ENCODE results near the gene TAF1B. TPM values are rescaled to one million over a fixed set of nuclear protein-coding genes. Genes with fewer than 3 reads are reported as not detected.

Gene TAF1B
- total RNA-seq, 1 donor from 2014 or later, result 28.2 TPM

DNA sequence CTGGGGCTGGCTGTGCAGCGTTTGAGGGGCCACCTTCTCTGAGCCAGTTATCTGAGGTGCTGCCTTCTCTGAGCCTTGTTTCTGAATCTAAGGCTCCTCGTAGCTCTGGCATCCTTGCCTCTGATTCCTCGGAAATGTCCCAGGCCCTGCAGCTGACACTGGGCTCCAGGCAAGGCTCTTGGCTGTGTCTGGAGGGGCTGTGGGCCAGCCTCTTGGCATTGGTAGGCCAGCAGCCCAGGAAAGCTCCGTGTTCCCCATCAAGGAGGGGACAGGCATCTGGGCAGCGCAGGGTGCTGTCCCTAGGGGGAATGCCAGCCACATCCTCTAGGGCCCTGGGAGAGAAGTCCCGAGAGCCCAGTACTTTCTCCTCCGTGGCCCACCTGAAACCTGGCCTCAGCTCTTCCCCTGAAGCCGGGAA lies 40.7 kb upstream of the TAF1B start:
- Mint-ChIP-seq H3K9me3 (no peaks in the 10 kb centered on the region), H3K27ac (no peak overlapping the region), H3K36me3 (no peaks in the 10 kb centered on the region), H3K4me1 (peaks cover 54% of the 10 kb centered on the region), H3K4me3 (no peak overlapping the region), H3K27me3 (ENCODE audit: low read depth) (peaks cover 2% of the 10 kb centered on the region)
- DNase-seq (ENCODE audit: low spot score in 2 of 2, unreplicated experiment in 2 of 2), result peak in 1 of 2 experiments; percentile 37
- TF ChIP-seq, protein P1, sequence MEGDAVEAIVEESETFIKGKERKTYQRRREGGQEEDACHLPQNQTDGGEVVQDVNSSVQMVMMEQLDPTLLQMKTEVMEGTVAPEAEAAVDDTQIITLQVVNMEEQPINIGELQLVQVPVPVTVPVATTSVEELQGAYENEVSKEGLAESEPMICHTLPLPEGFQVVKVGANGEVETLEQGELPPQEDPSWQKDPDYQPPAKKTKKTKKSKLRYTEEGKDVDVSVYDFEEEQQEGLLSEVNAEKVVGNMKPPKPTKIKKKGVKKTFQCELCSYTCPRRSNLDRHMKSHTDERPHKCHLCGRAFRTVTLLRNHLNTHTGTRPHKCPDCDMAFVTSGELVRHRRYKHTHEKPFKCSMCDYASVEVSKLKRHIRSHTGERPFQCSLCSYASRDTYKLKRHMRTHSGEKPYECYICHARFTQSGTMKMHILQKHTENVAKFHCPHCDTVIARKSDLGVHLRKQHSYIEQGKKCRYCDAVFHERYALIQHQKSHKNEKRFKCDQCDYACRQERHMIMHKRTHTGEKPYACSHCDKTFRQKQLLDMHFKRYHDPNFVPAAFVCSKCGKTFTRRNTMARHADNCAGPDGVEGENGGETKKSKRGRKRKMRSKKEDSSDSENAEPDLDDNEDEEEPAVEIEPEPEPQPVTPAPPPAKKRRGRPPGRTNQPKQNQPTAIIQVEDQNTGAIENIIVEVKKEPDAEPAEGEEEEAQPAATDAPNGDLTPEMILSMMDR (IDR thresholded peaks at IDR 0.05; ENCODE audit: unreplicated experiment), result no peak

DNA sequence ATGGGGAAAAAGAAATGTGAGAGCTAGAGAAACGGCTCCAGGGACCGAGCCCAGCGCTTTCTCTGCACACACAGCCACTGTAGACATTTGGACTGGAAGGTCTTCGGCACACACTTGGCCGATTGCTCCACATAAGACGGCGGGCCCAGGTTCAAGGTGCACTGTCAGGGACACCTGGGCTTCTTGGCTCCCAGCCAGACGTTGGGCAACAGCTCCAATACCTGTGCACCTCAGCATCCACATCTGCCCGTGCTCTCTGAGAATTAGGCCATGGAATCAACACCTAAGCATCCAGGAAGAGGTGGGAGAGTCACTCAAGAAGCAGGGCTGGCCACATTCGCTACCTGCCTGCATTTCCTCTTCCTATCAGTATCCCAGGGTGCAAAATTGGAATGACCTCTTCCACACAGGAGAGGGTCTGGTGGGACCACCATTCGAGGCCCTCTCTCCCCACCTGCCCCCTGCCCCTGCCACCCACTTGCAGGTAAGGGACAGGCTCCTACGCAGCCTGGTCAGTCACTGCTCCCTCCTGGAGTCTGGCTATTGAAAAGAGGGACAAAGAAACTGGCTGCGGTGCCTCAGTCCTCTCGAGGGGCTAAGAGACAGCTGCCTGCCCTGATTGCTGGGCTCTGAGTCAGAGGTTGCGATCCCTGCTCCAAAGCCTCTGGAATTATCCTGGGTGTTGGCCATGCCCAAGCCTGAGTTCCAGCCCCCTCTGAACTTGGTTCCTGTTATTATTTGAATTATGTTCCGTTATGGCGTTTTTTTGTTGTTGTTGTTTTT lies 40.1 kb upstream of the TAF1B start:
- Mint-ChIP-seq H3K36me3 (no peaks in the 10 kb centered on the region), H3K27me3 (ENCODE audit: low read depth) (peaks cover 2% of the 10 kb centered on the region), H3K4me3 (no peak overlapping the region), H3K4me1 (peaks cover 54% of the 10 kb centered on the region), H3K9me3 (no peaks in the 10 kb centered on the region), H3K27ac (no peak overlapping the region)
- DNase-seq (ENCODE audit: low spot score in 2 of 2, unreplicated experiment in 2 of 2), result no peak
- TF ChIP-seq, protein P1 (IDR thresholded peaks at IDR 0.05; ENCODE audit: unreplicated experiment), result no peak

DNA sequence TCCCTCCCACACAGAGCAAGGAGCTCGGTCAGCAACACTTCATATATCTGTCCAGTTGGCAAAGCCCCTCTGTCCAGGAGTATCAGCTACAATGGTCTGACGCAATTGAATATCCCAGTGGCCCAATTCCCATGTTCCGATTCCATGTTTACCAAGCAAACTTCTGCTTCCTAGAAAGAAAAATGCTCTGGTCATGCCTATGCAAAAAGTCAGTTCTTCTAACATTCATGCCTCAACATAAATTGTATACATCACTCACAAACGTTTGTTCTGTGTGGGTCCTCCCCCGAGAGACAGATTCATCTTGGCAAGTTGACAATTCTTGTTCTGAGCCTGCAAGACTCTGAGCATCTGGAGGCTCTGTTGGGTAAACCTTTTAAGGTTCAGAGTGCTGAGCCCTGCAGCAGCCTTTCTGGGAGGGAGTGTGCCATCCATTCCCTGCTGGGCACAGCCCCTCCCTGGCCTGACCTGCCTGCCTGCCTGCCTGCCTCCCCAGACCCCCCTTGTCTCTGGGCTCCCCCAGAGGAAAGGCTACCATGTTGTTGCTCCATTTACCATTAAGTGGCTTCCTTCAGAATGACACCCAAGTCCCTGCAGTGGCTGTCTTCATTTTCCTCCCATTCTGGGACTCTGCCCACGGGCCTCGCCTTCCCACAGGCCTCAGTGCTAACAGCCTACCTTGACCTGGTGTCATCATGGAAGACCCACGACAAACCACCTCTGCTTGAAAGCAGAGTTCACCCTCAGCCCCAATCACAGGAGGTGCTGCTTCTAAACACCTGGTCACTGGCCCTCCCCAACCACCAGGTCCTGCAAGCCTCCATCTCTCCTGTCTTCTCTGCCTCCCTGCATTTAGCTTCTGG lies 37.6 kb upstream of the TAF1B start:
- Mint-ChIP-seq H3K36me3 (no peaks in the 10 kb centered on the region), H3K4me1 (peaks cover 63% of the 10 kb centered on the region), H3K4me3 (no peak overlapping the region), H3K9me3 (no peaks in the 10 kb centered on the region), H3K27ac (peak overlapping the region; percentile 68), H3K27me3 (ENCODE audit: low read depth) (no peaks in the 10 kb centered on the region)
- TF ChIP-seq, protein P1 (IDR thresholded peaks at IDR 0.05; ENCODE audit: unreplicated experiment), result no peak
- DNase-seq (ENCODE audit: low spot score in 2 of 2, unreplicated experiment in 2 of 2), result no peak

DNA sequence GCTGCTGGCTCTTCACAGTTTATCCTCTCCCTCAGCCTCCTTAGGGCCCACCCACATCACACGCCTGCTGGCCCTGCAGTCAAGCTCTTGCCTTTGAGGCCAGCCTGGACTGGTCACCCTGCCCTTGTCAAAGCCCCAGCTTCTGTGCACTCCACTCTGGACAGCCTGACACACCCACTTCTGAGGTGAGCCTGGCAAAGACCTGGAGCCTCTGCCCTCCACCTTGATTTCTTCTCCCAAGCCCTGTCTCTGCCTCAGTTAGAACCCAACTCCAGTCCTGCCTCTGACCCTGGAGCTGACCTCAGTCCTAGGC lies 37.0 kb upstream of the TAF1B start:
- TF ChIP-seq, protein P1 (IDR thresholded peaks at IDR 0.05; ENCODE audit: unreplicated experiment), result no peak
- Mint-ChIP-seq H3K27ac (no peak overlapping the region), H3K27me3 (ENCODE audit: low read depth) (no peaks in the 10 kb centered on the region), H3K4me3 (no peak overlapping the region), H3K36me3 (no peaks in the 10 kb centered on the region), H3K4me1 (peaks cover 60% of the 10 kb centered on the region), H3K9me3 (no peaks in the 10 kb centered on the region)
- DNase-seq (ENCODE audit: low spot score in 2 of 2, unreplicated experiment in 2 of 2), result no peak

DNA sequence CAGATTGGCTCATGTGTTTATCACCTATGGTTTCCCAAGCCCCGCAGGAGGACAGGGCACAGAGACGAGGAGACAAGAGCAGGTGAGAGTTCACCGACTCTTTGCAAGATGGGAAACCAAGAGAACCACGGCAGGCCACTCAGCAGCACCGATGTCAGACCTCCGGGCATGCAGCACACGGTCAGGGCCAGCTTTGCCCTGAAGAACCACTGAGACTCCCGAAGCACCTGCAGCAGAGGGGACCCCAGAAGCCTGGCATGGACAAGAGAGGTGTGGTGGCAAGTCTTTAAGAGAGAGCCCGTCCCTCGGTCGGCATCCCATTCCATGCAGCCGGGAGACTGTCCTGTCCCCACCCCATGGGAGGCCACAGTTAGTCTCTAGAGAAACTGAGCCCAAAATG lies 36.6 kb upstream of the TAF1B start:
- Mint-ChIP-seq H3K4me3 (no peak overlapping the region), H3K27me3 (ENCODE audit: low read depth) (no peaks in the 10 kb centered on the region), H3K4me1 (peaks cover 56% of the 10 kb centered on the region), H3K27ac (no peak overlapping the region), H3K36me3 (no peaks in the 10 kb centered on the region), H3K9me3 (no peaks in the 10 kb centered on the region)
- DNase-seq (ENCODE audit: low spot score in 2 of 2, unreplicated experiment in 2 of 2), result no peak
- TF ChIP-seq, protein P1 (IDR thresholded peaks at IDR 0.05; ENCODE audit: unreplicated experiment), result no peak

All from mesothelial cell of epicardium (in vitro differentiated cells).